HEK293T (cell line): ENCODE measurements around the gene LRRC45.

Experiments used
- ARNT ChIP-seq: fragments of 450-650 bp; IDR thresholded peaks from 2 replicates; pipeline ENCODE4 v1.6.1; 2017; ENCODE audit warnings: mild to moderate bottlenecking
- BHLHE40 ChIP-seq: fragments of 450-650 bp; IDR thresholded peaks from 2 replicates; pipeline ENCODE4 v1.6.1; 2016; ENCODE audit warnings: mild to moderate bottlenecking, moderate library complexity, borderline replicate concordance
- CTBP1 ChIP-seq: fragments of 450-650 bp; IDR thresholded peaks from 2 replicates; pipeline ENCODE4 v1.6.1; 2016; ENCODE audit warnings: borderline replicate concordance
- ELF4 ChIP-seq: fragments of 450-650 bp; IDR thresholded peaks from 2 replicates; pipeline ENCODE4 v1.6.1; 2017; ENCODE audit warnings: antibody characterized with exemption
- FOXK2 ChIP-seq: fragments of 450-650 bp; IDR thresholded peaks from 2 replicates; pipeline ENCODE4 v1.6.1; 2016; ENCODE audit warnings: mild to moderate bottlenecking
- LEF1 ChIP-seq: fragments of 450-650 bp; IDR thresholded peaks from 2 replicates; pipeline ENCODE4 v1.6.1; 2017; ENCODE audit warnings: mild to moderate bottlenecking, borderline replicate concordance
- NFRKB ChIP-seq: fragments of 450-650 bp; IDR thresholded peaks from 2 replicates; pipeline ENCODE4 v1.6.1; 2016; ENCODE audit warnings: mild to moderate bottlenecking, moderate library complexity
- SP1 ChIP-seq: fragments of 450-650 bp; IDR thresholded peaks from 2 replicates; pipeline ENCODE4 v1.6.1; 2017
- SUZ12 ChIP-seq: fragments of 450-650 bp; IDR thresholded peaks from 2 replicates; pipeline ENCODE4 v1.6.1; 2016; ENCODE audit warnings: mild to moderate bottlenecking
- TARDBP ChIP-seq: fragments of 450-650 bp; IDR thresholded peaks from 2 replicates; pipeline ENCODE4 v1.6.1; 2016

DNA sequence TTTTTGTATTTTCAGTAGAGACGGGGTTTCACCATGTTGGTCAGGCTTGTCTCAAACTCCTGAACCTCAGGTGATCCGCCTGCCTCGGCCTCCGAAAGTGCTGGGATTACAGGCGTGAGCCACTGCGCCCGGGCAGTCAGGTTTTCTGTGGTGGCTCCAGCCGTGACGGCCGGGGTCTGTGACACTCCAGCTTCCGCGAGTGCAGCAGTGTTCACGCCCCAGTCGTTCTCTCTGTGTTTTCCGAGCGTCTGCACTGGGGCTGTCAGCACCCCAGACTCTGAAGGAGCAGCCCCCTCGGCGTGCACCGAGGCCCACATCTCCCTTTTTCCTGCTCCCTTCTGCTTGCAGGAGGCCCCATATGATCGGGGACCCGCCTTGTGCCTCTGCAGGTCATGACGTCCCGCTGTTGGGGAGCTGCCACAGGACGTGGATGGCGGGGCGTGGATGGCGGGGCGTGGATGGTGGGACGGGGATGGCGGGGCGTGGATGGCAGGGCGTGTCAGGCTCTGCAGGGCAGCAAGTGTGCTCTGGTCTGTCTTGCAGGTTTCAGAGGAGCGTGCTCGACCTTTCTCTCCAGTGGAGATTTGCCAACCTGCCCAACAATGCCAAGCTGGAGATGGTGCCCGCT is 40.0 kb upstream of the LRRC45 start:
- no peak for TF ChIP-seq LEF1
- no peak for TF ChIP-seq NFRKB
- no peak for TF ChIP-seq BHLHE40
- no peak for TF ChIP-seq CTBP1
- TF ChIP-seq SUZ12 = no peak
- TF ChIP-seq FOXK2 = no peak
- no peak for TF ChIP-seq SP1
- TF ChIP-seq ELF4 = no peak
- no peak for TF ChIP-seq ARNT
- TF ChIP-seq TARDBP = no peak
